Neural crest cell (in vitro differentiated cells): ENCODE results near the gene PDRG1. TPM values are rescaled to one million over a fixed set of nuclear protein-coding genes. Genes with fewer than 3 reads are reported as not detected.

Experiments used
- DNase-seq: peaks from one replicate; pipeline ENCODE4 v3.0.0; 2021; ENCODE audit warnings: low read depth, mixed read lengths, low spot score
- H3K27ac Mint-ChIP-seq: one replicate; pipeline ENCODE4 v1.8.0; 2021; ENCODE audit warnings: mild to moderate bottlenecking, mixed read lengths; ENCODE audit not compliant: unreplicated experiment
- H3K27me3 Mint-ChIP-seq: 2 replicates; pipeline ENCODE4 v1.8.0; 2021; ENCODE audit warnings: low read depth, mild to moderate bottlenecking, mixed read lengths
- H3K36me3 Mint-ChIP-seq: 2 replicates; pipeline ENCODE4 v1.8.0; 2021; ENCODE audit warnings: low read depth, mild to moderate bottlenecking, mixed read lengths
- H3K4me1 Mint-ChIP-seq: 2 replicates; pipeline ENCODE4 v1.8.0; 2021; ENCODE audit warnings: mixed read lengths
- H3K4me3 Mint-ChIP-seq: one replicate; pipeline ENCODE4 v1.8.0; 2021; ENCODE audit warnings: mild to moderate bottlenecking, mixed read lengths
- H3K9me3 Mint-ChIP-seq: 2 replicates; pipeline ENCODE4 v1.8.0; 2021; ENCODE audit warnings: mixed read lengths
- CTCF ChIP-seq: fragments of 200-600 bp; sonication (generic); conservative IDR thresholded peaks from 2 replicates; pipeline ENCODE4 v1.5.0; 2021; ENCODE audit warnings: antibody characterized with exemption, mild to moderate bottlenecking
- long read RNA-seq: library from polyadenylated mRNA; unstranded; transcript quantifications from one replicate; pipeline ENCODE4 v2.0.0, GENCODE V29; 2020
- total RNA-seq: library from RNA; stranded (reverse); gene quantifications from 2 replicates; pipeline ENCODE4 v1.2.1, GENCODE V29; 2021

The PDRG1 gene
- total RNA-seq: 32.0 and 34.9 TPM in 2 replicates
- long read RNA-seq, transcript PDRG1-201 (5 exons, 1,998 nt): major isoform, 56 of 65 reads
- long read RNA-seq, partial matches to known transcripts: 6 of 65 reads
- long read RNA-seq, other reads (novel, unspliced or antisense): 3 of 65 reads

- H3K4me3 Mint-ChIP-seq: peak within 1 kb of the TSS; percentile 94
- H3K36me3 Mint-ChIP-seq: peaks cover 21% of the 10 kb centered on the region
- peaks cover 32% of the 10 kb centered on the region for H3K27me3 Mint-ChIP-seq
- H3K4me1 Mint-ChIP-seq: peaks cover 30% of the 10 kb centered on the region
- H3K9me3 Mint-ChIP-seq: peaks cover 3% of the 10 kb centered on the region
- H3K27ac Mint-ChIP-seq: peak within 1 kb of the TSS; percentile 97
- peak; percentile 100 for DNase-seq
- peak; percentile 98 for TF ChIP-seq CTCF
These were observed at the start of gene PDRG1 for GRCh38 chr20:31951530-31952453. Gene PDRG1, minus strand, starts transcription at chr20:31952046. Its CDS starts 85 bp downstream, at chr20:31951961.

GRCh38 chr20:31998246-31998645 lies 46.4 kb upstream of the PDRG1 start:
- TF ChIP-seq CTCF: no peak
- Mint-ChIP-seq H3K4me3 (no peak overlapping the region), H3K27me3 (peaks cover 60% of the 10 kb centered on the region), H3K27ac (no peak overlapping the region), H3K36me3 (no peaks in the 10 kb centered on the region), H3K4me1 (no peaks in the 10 kb centered on the region), H3K9me3 (no peaks in the 10 kb centered on the region)
- no peak for DNase-seq

GRCh38 chr20:31996996-31997395 lies 45.1 kb upstream of the PDRG1 start:
- no peaks in the 10 kb centered on the region for H3K36me3 Mint-ChIP-seq
- H3K4me1 Mint-ChIP-seq: no peaks in the 10 kb centered on the region
- no peak overlapping the region for H3K27ac Mint-ChIP-seq
- TF ChIP-seq CTCF: no peak
- no peaks in the 10 kb centered on the region for H3K9me3 Mint-ChIP-seq
- peaks cover 69% of the 10 kb centered on the region for H3K27me3 Mint-ChIP-seq
- H3K4me3 Mint-ChIP-seq: no peak overlapping the region
- DNase-seq: no peak

GRCh38 chr20:31992086-31992485 lies 40.2 kb upstream of the PDRG1 start:
- Mint-ChIP-seq H3K27me3 (peaks cover 63% of the 10 kb centered on the region), H3K36me3 (no peaks in the 10 kb centered on the region), H3K27ac (no peak overlapping the region), H3K4me3 (no peak overlapping the region), H3K4me1 (no peaks in the 10 kb centered on the region), H3K9me3 (no peaks in the 10 kb centered on the region)
- DNase-seq: no peak
- TF ChIP-seq CTCF: no peak

GRCh38 chr20:31991339-31991705 lies 39.5 kb upstream of the PDRG1 start:
- Mint-ChIP-seq H3K4me1 (no peaks in the 10 kb centered on the region), H3K27me3 (peaks cover 57% of the 10 kb centered on the region), H3K27ac (no peak overlapping the region), H3K4me3 (no peak overlapping the region), H3K9me3 (no peaks in the 10 kb centered on the region), H3K36me3 (no peaks in the 10 kb centered on the region)
- TF ChIP-seq CTCF: no peak
- DNase-seq: no peak
